ENCODE measurements around the gene ARNT2. TPM values are rescaled to one million over a fixed set of nuclear protein-coding genes. Genes with fewer than 3 reads are reported as not detected.

Gene ARNT2
- total RNA-seq, 1 donor from 2014 or later = 21.6 TPM

GRCh38 chr15:80375968-80376891 is 28.0 kb upstream of the ARNT2 start:
- Histone ChIP-seq H3K27me3 (ENCODE audit: control insufficient read depth, insufficient read depth, low read length) (no peaks in the 10 kb centered on the region), H3K4me3 (ENCODE audit: low read depth, low read length) (no peak overlapping the region), H3K36me3 (ENCODE audit: control insufficient read depth, insufficient read depth, low read length) (no peaks in the 10 kb centered on the region)
- no peak for TF ChIP-seq CTCF (IDR thresholded peaks at IDR 0.05; ENCODE audit: insufficient read depth, low read length, poor library complexity, severe bottlenecking)
- DNase-seq (ENCODE audit: low read depth) = no peak

GRCh38 chr15:80379693-80380092 is 24.5 kb upstream of the ARNT2 start:
- no peak for DNase-seq (ENCODE audit: low read depth)
- TF ChIP-seq CTCF (IDR thresholded peaks at IDR 0.05; ENCODE audit: insufficient read depth, low read length, poor library complexity, severe bottlenecking) = no peak
- no peak overlapping the region for H3K4me3 ChIP-seq (ENCODE audit: low read depth, low read length)
- no peaks in the 10 kb centered on the region for H3K27me3 ChIP-seq (ENCODE audit: control insufficient read depth, insufficient read depth, low read length)
- no peaks in the 10 kb centered on the region for H3K36me3 ChIP-seq (ENCODE audit: control insufficient read depth, insufficient read depth, low read length)

- H3K36me3 ChIP-seq (ENCODE audit: control insufficient read depth, insufficient read depth, low read length) = no peaks in the 10 kb centered on the region
- no peak overlapping the region for H3K4me3 ChIP-seq (ENCODE audit: low read depth, low read length)
- no peak for TF ChIP-seq CTCF (IDR thresholded peaks at IDR 0.05; ENCODE audit: insufficient read depth, low read length, poor library complexity, severe bottlenecking)
- H3K27me3 ChIP-seq (ENCODE audit: control insufficient read depth, insufficient read depth, low read length) = no peaks in the 10 kb centered on the region
- DNase-seq (ENCODE audit: low read depth) = no peak
These were observed 24.0 kb upstream of the ARNT2 start for GRCh38 chr15:80380154-80380553.

- Histone ChIP-seq H3K27me3 (ENCODE audit: control insufficient read depth, insufficient read depth, low read length) (no peaks in the 10 kb centered on the region), H3K36me3 (ENCODE audit: control insufficient read depth, insufficient read depth, low read length) (no peaks in the 10 kb centered on the region), H3K4me3 (ENCODE audit: low read depth, low read length) (no peak overlapping the region)
- TF ChIP-seq CTCF (IDR thresholded peaks at IDR 0.05; ENCODE audit: insufficient read depth, low read length, poor library complexity, severe bottlenecking) = no peak
- no peak for DNase-seq (ENCODE audit: low read depth)
These were observed 21.9 kb upstream of the ARNT2 start for GRCh38 chr15:80382285-80382684.

GRCh38 chr15:80384432-80384831 is 19.8 kb upstream of the ARNT2 start:
- Histone ChIP-seq H3K27me3 (ENCODE audit: control insufficient read depth, insufficient read depth, low read length) (no peaks in the 10 kb centered on the region), H3K36me3 (ENCODE audit: control insufficient read depth, insufficient read depth, low read length) (no peaks in the 10 kb centered on the region), H3K4me3 (ENCODE audit: low read depth, low read length) (no peak overlapping the region)
- no peak for DNase-seq (ENCODE audit: low read depth)
- TF ChIP-seq CTCF (IDR thresholded peaks at IDR 0.05; ENCODE audit: insufficient read depth, low read length, poor library complexity, severe bottlenecking) = no peak

GRCh38 chr15:80386151-80386550 is 18.0 kb upstream of the ARNT2 start:
- TF ChIP-seq CTCF (IDR thresholded peaks at IDR 0.05; ENCODE audit: insufficient read depth, low read length, poor library complexity, severe bottlenecking) = no peak
- no peaks in the 10 kb centered on the region for H3K27me3 ChIP-seq (ENCODE audit: control insufficient read depth, insufficient read depth, low read length)
- no peak overlapping the region for H3K4me3 ChIP-seq (ENCODE audit: low read depth, low read length)
- no peaks in the 10 kb centered on the region for H3K36me3 ChIP-seq (ENCODE audit: control insufficient read depth, insufficient read depth, low read length)
- no peak for DNase-seq (ENCODE audit: low read depth)
